CMK (cell line): Measurements from ENCODE around the gene MYO5C.
"Not testable (repeated sequence)": the region's sequence is repeated elsewhere in the genome, so short reads cannot be mapped to it uniquely, and the experiment has no call there.

Experiments used
- DNase-seq: peaks from one replicate; pipeline ENCODE4 v3.0.0-alpha.2; 2010; ENCODE audit warnings: low read depth

The MYO5C gene

DNA sequence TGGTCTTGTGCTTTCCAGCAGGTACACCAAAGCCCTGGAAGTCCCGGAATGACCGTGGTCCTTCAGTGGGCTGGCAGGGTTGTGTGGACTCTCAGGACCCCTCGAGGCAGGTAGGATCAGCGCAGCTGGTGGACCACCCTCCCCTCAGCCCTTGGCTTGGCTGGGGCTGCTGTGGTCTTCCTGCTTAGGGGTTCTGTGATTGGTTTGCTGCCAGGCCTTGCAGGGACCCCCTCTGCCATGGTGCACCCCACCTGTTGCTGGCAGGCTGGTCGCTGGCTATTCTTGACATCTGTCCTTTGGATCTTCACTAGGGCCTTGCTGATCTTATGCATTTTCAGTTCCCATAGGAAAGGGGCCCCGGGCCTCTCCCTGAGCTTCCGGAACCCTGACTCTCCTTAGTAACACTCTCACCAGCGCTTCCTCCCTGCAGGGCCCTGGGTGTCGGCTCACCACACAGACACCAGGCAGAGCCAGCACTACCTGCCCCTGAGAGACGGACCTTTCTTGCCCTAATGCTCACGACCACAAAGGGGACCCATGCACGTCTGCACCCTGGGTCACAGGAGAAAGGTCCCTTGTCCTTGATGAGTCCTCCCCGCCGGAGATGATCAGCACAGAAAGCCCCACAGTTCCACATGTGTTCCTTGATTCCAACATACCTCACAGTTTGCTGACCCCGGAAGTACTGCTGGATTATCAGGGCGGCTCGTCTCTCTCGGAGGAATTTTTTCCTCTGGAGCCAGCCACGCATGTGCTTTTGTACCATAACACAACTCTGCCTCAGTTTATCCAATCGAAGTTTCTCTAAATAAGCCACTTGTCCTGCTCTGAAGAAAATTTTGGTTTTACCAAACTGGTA is 51.7 kb downstream of the MYO5C start:
- no peak for DNase-seq

DNA sequence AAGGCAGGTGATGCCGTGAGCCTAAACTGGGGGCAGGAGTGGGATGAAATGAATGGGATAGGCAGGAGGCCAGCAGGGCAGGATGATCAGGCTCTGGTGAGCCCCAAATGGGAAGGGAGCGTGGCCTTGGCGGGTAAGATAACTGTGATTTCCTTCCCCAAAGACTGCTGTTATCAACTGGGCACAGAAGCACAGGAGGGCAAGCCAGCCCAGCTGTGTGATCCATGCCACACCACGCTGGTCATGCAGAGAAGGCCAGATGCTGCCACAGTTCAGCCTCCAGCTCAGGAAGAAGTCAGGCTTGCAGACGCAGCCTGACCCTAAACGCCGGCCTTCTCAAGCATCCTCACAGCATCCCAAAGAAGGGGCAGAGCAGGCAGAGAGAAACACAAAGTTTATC is 52.3 kb downstream of the MYO5C start:
- peak; percentile 62 for DNase-seq

DNA sequence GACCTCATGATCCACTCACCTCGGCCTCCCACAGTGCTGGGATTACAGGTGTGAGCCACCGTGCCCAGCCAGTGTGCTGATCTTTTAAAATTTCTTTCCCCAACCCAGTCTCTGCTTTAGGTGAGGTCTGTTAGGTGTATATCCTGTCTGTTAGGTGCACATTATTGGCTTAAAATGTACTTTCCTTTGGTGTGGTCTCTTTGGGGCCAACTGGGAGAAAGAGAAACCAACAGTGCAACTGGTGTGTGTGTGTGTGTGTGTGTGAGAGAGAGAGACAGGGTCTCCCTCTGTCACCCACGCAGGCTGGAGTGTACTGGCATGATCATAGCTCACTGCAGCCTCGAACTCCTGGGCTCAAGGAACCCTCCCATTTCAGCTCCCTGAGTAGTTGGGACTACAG is 54.1 kb downstream of the MYO5C start:
- no peak for DNase-seq

DNA sequence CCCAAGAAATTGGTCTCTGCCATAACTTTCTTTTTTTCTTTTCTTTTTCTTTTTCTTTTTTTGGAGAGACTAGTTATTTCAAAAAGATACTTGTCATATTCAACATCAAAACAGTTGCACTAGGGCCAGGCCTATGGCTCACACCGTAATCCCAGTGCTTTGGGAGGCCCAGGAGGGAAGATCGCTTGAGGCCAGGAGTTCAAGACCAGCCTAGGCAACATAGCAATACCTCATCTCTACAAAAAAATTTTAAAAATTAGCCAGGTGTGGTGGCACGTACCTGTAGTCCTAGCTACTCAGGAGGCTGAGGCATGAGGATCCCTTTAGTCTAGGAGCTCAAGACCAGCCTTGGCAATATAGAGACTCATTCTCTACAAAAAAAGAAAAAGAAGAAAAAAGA is 55.4 kb downstream of the MYO5C start:
- DNase-seq, result no peak

DNA sequence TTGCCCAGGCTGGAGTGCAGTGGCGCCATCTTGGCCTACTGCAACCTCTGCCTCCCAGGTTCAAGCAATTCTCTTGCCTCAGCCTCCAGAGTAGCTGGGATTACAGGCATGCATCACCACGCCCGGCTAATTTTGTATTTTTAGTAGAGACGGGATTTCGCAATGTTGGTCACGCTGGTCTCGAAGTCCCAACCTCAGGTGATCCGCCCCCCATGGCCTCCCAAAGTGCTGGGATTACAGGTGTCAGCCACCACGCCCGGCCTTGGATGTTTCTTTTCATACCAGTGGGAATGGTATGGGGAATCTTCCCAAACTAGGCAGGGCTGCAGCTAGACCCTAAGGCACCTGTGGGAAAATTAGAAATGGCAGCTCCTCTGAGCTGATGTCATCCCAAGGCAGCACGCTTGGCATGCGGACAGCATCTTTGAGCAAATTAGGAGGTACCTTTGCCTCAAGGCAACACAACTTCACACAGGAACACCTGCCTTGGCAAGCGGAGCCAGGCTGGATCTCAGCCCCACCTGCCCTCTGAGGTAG is 56.5 kb downstream of the MYO5C start:
- not testable (repeated sequence) for DNase-seq

DNA sequence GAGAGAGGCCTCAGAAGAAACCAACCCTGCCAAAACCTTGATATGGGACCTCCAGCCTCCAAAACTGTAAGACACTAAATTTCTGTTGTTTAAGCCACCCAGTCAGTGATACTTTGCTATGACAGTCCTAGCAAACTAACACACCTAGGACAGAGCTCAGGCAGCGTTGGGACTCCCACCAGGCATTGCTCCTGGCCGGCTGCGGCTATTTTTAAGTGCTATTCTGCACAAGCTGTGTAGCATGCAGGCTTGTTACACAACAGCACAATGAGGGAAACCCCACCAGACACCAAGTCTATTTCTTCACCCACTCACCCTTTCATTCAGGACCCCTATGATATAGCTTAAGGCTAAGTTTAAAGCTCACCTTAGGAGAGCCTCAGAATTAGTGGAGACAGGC is 57.5 kb downstream of the MYO5C start:
- DNase-seq, result no peak

DNA sequence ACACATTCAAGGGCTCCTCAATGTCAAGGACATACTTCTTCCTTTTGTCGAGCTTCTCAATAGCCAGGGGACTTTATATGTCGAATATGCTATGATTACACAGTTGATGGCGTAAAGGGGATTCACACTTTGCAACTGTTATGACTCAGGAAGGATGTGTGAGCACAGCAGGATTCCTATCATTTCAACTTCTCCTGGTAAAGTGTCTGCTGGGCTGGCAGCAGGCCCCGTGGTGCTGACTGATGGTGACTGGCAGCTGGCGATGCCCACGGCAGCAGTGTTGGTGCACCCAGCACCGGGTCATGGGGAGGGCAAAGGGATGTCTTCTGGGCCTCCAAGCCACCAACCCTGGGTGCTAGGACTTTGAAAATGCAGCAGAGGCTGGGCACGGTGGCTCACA is 59.6 kb downstream of the MYO5C start:
- no peak for DNase-seq

DNA sequence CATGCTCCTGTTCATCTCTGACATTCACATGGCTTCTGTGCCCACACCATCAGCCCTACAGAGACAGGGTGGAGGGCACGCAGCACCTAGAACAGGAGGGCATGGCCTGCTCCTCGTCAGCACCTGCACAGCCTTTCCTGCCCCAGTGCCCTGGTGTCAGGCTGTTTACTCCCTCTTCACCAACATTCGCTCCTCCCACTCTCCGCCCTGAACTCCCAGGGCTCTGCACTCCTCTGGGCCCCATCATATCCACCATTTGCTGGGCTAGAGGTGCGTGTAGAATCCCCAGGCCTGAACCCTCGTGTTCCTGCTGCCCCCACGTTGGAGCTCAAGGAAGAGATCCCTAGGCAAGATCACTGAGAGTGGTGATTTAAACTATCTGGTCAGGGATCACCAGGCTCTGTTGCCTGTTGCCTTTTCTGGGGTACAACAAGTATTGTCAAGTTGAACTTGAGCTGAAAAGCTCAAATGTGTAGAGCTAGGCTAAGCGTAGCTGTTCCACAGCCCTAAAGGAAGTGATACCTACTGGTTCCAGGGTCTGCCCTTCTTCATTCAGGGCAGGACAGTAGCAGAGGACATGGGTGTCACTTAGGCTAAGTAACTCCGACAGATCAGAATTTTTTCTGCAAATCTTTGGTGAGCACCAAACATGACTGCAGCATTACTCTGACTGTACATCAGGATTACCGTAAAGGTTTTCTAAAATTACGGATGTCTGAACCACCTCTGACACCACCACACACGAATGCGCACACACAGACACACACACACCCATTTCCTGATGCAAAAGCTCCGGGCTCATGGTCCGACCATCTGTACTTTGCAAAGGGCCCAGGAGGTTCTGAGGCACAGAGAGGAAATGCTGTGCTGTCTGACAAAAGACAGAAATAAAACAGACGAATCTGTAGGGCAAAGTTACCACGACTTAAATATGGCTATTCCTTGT is 60.7 kb downstream of the MYO5C start:
- DNase-seq, result no peak

DNA sequence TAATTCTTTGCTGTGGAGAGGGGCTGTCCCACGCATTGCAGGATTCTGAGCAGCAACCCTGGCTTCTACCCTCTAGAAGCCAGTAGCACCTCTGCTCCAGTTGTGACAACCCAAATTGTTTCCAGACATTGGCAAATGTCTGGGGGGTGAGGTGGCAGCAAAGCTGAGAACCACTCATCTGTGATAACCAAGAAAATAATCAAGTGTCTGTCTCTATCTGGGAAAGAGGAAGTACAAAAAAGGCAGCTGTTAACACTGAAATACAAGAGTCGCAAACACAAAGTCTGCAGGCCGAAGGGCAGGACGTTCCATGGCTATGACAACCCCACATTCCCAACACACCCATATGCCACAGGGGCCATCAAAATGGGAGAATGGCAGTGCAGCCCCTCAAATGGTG is 62.2 kb downstream of the MYO5C start:
- no peak for DNase-seq

DNA sequence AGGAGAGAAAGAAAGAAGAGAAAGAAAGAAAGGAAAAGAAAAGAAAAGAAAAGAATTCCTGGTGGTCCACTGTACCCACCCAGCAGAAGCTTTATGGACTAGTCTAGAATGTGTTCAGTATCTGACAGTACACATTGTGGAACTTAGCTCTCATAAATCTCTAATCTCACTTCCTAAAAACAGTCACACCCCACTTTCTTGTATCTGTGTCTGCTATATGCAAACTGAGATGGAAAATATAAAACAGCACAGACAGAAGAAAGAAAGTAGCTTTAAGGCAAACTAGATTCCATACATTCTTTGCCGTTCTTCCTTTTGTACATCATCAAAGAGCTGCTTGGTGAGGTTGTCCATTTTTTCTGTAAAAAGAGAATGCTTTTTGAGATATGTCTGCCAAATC is 63.3 kb downstream of the MYO5C start:
- DNase-seq, result no peak

DNA sequence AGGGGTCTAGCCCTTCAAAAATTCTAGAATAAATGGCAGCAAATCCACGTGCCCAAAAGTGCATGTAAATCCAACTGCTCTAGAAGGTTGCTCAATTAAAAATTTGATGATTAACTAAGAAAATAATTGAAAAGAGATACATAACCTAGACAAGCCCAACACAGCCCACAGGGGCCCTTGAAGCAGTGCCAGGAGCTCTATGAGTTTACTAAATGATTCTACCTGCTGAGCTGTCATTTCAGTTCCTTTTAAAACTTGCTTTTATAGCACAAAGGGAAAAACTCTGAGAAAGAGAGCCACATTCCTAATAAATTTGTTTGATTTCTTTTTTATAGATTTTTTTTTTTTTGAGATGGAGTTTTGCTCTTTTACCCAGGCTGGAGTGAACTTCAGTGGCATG is 65.5 kb downstream of the MYO5C start:
- no peak for DNase-seq

DNA sequence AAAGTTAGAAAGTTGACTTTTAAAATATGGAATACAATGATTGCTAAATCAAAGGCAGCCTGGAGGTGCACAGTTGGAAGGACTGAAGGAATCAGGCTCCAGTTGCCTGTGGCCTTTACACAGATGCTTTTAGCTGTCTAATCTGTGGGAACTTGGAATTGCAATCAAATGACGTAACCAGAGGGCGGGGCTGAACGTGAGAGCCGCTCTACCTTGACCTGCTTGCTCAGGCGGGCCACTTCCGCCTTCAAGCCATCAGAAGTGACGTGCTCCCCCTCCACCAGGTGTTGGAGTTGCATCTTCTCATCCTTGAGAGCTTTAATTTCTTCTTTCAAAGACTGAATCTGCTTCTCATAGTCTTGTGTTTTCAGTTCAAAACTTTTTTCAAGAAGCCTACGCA is 66.7 kb downstream of the MYO5C start:
- no peak for DNase-seq

DNA sequence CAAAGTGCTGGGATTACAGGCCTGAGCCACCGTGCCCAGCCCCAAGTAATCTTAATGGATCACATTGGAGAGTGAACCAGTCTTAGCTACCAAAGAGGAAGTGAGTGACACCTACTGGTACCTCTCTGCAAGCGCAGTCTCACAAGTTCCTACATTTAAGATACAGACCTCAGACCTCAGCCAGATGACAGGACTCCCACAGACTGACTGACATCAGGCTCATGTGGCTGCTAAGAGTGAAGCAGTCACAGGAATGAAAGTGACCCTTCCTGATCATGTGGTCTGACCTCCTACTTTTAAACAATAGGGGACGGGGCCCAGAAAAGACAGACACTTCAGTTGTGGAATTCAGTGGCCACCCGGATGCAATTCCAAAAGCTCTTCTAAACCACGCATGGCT is 68.1 kb downstream of the MYO5C start:
- peak; percentile 48 for DNase-seq

DNA sequence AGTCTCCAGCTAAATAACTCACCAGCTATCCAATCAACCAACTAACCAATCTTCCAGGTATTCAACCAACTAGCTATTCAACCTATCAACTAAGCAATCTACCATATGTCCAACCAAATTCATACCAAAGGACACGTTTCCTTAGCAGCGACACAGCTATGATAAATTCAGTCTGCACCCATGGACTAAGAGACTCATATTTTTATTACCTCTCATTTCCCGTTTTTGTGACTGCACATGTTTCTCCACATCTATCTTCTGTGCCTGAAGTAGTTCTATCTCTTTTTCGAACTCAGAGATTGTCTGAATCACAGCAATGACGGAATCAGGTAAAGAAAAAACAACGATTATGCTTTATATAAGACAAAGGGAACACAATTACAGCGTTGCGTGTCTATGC is 70.4 kb downstream of the MYO5C start:
- DNase-seq, result no peak

DNA sequence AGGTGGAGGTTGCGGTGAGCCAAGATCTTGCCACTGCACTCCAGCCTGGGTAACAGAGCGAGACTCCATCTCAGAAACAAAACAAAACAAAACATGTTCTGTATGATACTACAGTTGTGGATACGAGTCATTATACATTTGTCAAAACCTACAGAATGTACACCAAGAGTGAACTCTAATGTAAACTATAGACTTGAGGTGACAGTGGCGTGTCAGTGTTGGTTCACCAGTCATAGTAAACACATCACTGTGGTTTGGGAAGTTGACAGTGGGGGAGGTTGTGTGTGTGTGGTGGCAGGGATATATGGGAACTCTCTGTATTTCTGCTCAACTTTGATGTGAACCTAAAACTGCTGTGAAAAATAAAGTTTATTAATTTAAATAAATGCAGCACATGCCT is 71.4 kb downstream of the MYO5C start:
- DNase-seq, result no peak

DNA sequence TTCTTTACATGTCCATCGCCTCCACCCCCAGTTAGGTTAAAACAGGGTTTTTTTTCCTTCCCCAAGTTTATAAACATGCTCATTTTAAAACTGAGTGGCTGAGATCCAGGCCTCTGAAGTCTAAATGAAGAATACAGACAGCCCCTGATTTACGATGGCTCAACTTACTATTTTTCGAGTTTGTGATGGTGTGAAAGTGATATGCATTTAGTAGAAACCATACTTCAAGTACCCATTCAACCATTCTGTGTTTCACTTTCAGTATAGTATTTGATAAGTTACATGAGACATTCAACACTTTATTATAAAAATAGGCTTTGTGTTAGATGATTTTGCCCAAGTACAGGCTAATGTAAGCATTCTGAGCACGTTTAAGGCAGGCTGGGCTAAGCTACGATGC is 73.9 kb downstream of the MYO5C start:
- DNase-seq, result no peak

DNA sequence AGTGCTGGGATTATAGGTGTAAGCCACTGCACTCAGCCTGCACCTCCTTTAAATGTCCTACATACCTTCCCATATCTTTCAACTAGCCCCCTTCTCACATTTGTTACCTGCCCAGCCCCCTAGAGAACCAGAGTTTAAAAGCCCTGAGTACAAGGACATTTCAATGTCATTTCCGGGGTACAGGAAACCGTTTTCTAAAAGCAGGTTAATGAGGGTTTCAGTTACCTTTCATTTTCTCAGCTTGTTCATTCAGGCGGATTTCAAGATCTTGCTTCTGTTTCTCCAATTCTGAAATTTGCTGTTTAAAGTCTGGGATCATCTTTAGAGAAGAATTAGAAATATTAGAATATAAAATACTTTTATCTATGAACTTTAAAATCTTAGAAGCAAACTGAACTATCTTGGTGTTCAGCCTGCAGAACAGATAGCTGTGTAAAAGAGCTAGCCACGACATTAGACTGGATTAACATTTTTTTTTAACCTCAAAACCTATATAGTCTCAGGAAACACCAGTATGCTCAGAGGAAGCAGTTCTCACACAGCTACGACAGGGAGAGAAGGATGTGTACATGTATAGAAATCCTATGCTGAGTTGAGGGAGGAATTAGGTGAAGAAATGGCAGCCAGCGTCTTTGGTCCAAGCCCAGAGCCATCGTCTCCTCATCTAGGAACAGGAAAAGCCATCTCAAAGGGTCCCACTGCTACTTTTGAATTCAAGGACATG is 74.5 kb downstream of the MYO5C start:
- DNase-seq, result no peak

DNA sequence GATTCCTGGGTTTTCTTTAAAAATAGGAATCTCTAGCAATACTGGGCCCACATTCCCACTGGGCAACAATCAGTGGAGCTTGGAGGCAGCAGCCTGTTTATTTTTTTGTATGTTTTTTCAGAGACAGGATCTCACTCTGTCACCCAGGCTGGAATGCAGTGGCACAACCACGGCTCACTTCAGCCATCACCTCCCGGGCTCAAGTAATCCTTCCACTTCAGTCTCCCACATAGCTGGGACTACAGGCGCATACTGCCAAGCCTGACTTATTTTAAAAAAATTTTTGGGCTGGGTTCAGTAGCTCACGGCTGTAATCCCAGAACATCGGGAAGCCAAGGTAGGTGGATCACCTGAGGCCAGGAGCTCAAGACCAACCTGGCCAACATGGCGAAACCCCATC is 75.4 kb downstream of the MYO5C start:
- no peak for DNase-seq

DNA sequence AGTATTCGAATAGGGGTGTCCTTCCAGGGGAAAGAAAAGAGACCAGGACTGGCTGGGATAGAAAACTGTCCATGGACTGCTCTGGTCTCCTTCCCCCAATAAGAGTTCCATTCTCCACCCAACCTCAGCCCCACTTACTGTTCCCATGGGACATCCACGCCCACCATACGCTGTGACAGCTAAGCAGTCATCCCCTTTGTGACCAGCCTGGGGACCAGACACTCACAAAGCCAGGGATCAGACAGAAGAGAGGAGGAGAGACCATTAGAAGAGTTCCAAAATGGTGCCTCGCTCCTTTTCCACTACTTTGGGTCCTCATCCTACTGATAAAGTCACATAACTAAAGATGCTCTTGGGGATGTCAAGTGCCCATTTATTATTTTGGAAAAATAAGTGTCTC is 76.8 kb downstream of the MYO5C start:
- no peak for DNase-seq

DNA sequence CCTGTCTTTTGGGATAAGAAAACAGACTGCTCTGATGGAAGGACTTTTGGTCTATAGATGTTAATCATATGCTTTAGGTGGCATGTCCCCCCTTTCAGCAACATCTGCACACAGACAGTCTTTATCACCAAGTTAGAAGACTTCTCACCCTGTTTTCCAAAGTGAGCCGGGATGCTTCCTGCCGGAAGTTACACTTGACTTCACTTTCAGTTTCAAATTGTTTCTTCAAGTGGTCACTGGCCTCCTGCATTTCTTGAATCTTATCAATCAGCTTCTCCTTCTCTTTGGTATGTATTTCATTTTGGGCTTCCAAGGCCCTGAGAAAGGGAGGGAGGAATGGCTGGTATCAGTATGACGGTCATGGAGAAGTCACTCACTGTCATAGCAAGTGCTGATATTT is 77.2 kb downstream of the MYO5C start:
- DNase-seq, result no peak

DNA sequence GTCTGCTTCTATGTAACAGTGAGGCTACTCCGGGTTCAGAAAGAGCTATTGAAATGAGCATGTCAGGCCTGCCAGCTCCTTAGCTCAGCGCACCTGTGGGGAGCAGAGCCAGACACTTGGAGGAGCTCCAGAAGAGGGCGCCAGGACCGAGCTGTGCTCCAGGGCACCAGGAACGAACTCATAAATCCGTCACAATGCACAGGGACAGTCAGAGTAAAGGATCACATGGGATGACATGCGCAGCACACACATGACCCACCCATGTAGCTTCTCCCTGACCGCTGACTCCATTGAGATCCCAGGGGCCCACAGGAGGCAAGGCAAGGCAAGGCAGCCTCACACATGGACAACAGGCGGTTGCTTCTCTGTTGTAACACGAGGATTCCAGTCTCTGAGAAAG is 78.4 kb downstream of the MYO5C start:
- no peak for DNase-seq

DNA sequence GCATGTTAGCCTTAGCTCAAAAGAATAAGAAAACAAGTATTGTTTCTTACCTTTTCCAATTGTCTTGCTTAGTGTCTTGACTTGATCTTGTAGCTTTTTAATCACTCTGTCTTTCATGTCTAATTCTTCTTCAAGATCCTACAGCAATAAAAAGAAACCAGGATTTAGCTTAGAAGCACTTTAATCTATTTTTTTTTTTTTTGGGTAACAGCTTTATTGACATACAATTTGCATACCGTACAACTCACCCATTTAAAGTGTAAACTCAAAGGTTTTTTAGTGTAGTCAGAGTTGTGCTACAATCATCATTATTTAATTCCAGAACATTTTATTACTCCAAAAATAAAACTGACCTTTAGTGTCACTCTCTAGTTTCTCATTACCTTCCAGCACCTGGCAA is 81.1 kb downstream of the MYO5C start:
- no peak for DNase-seq
